SJCRH30 (cell line): ENCODE measurements around the gene MXRA8. TPM values are rescaled to one million over a fixed set of nuclear protein-coding genes. Genes with fewer than 3 reads are reported as not detected.
"Not testable (repeated sequence)": the region's sequence is repeated elsewhere in the genome, so short reads cannot be mapped to it uniquely, and the experiment has no call there.

Experiments
- DNase-seq, 2 experiments: peaks; one replicate each; pipeline ENCODE4 v3.0.0-alpha.2; 2015 to 2020
- H3K27ac ChIP-seq: fragments of 250-450 bp; sonication (Bioruptor Pico); 2 replicates; pipeline ENCODE4 v1.5.1; 2020; ENCODE audit warnings: mild to moderate bottlenecking, moderate library complexity
- H3K27me3 ChIP-seq: fragments of 250-450 bp; sonication (Bioruptor Pico); 2 replicates; pipeline ENCODE4 v1.5.1; 2020; ENCODE audit warnings: mild to moderate bottlenecking, moderate library complexity
- H3K36me3 ChIP-seq: fragments of 250-450 bp; sonication (Bioruptor Pico); 2 replicates; pipeline ENCODE4 v1.5.1; 2020; ENCODE audit warnings: mild to moderate bottlenecking, moderate library complexity
- H3K4me1 ChIP-seq: fragments of 250-450 bp; sonication (Bioruptor Pico); 2 replicates; pipeline ENCODE4 v1.5.1; 2020; ENCODE audit warnings: mild to moderate bottlenecking, moderate library complexity
- H3K4me3 ChIP-seq: fragments of 250-450 bp; sonication (Bioruptor Pico); 2 replicates; pipeline ENCODE4 v1.5.1; 2020; ENCODE audit warnings: mild to moderate bottlenecking, moderate library complexity
- H3K9me3 ChIP-seq: fragments of 250-450 bp; sonication (Bioruptor Pico); replicated peaks from 2 replicates; pipeline ENCODE4 v1.5.1; 2020; ENCODE audit warnings: mild to moderate bottlenecking, moderate library complexity
- total RNA-seq: library from RNA; depleted of rRNA; stranded (reverse); fragments of >200 nt; shearing (Covaris generic); gene quantifications from 2 replicates; pipeline ENCODE4 v1.2.3, GENCODE V29; 2014

MXRA8 gene
- total RNA-seq, 1 experiment from 2014 or later = 13.8 TPM

GRCh38 chr1:1399187-1399871, 41.0 kb upstream of the MXRA8 start, which contains the start of gene CCNL2:
Gene CCNL2 (minus strand): TSS chr1:1399335. CDS start chr1:1399306, 29 bp downstream.
- Histone ChIP-seq H3K36me3 (peaks cover 60% of the 10 kb centered on the region), H3K27me3 (no peaks in the 10 kb centered on the region), H3K27ac (peak within 1 kb of the TSS; percentile 52), H3K4me3 (peak within 1 kb of the TSS; percentile 89), H3K9me3 (no peaks in the 10 kb centered on the region), H3K4me1 (peaks cover 14% of the 10 kb centered on the region)
- peak; percentile 99 to 100 for DNase-seq

- H3K27ac ChIP-seq = peak overlapping the region; percentile 39; the same call in 1 of the 2 replicates
- H3K4me3 ChIP-seq = peak overlapping the region; percentile 89
- H3K36me3 ChIP-seq = peaks cover 65% of the 10 kb centered on the region
- H3K4me1 ChIP-seq = peaks cover 14% of the 10 kb centered on the region
- H3K27me3 ChIP-seq = no peaks in the 10 kb centered on the region
- DNase-seq = no peak
- H3K9me3 ChIP-seq = no peaks in the 10 kb centered on the region
These were observed 40.4 kb upstream of the MXRA8 start for GRCh38 chr1:1398677-1399186.

GRCh38 chr1:1397839-1398523, 39.6 kb upstream of the MXRA8 start:
- H3K9me3 ChIP-seq = no peaks in the 10 kb centered on the region
- no peak for DNase-seq
- peaks cover 69% of the 10 kb centered on the region for H3K36me3 ChIP-seq
- H3K27ac ChIP-seq = no peak overlapping the region
- H3K4me3 ChIP-seq = peak overlapping the region; percentile 89
- peaks cover 14% of the 10 kb centered on the region for H3K4me1 ChIP-seq
- H3K27me3 ChIP-seq = no peaks in the 10 kb centered on the region

GRCh38 chr1:1395166-1395565, 36.8 kb upstream of the MXRA8 start:
- H3K36me3 ChIP-seq = peaks cover 72% of the 10 kb centered on the region
- H3K9me3 ChIP-seq = no peaks in the 10 kb centered on the region
- no peak for DNase-seq
- H3K27me3 ChIP-seq = no peaks in the 10 kb centered on the region
- no peak overlapping the region for H3K4me3 ChIP-seq
- peaks cover 7% of the 10 kb centered on the region; the same call in 1 of the 2 replicates for H3K4me1 ChIP-seq
- no peak overlapping the region for H3K27ac ChIP-seq

GRCh38 chr1:1394116-1394515, 35.8 kb upstream of the MXRA8 start:
- Histone ChIP-seq H3K9me3 (no peaks in the 10 kb centered on the region), H3K36me3 (peaks cover 82% of the 10 kb centered on the region), H3K4me1 (peaks cover 7% of the 10 kb centered on the region; the same call in 1 of the 2 replicates), H3K27me3 (no peaks in the 10 kb centered on the region), H3K4me3 (no peak overlapping the region), H3K27ac (no peak overlapping the region)
- no peak for DNase-seq

- Histone ChIP-seq H3K27me3 (no peaks in the 10 kb centered on the region), H3K4me3 (no peak overlapping the region), H3K36me3 (peaks cover 89% of the 10 kb centered on the region), H3K4me1 (peaks cover 7% of the 10 kb centered on the region; the same call in 1 of the 2 replicates), H3K9me3 (no peaks in the 10 kb centered on the region), H3K27ac (no peak overlapping the region)
- DNase-seq = no peak
These were observed 35.1 kb upstream of the MXRA8 start for GRCh38 chr1:1393428-1393827.

- Histone ChIP-seq H3K4me3 (no peak overlapping the region), H3K36me3 (peaks cover 92% of the 10 kb centered on the region), H3K4me1 (peaks cover 5% of the 10 kb centered on the region; the same call in 1 of the 2 replicates), H3K27ac (no peak overlapping the region), H3K27me3 (no peaks in the 10 kb centered on the region), H3K9me3 (no peaks in the 10 kb centered on the region)
- DNase-seq = no peak
These were observed 34.7 kb upstream of the MXRA8 start for GRCh38 chr1:1393014-1393413.

GRCh38 chr1:1391225-1391624, 32.9 kb upstream of the MXRA8 start:
- Histone ChIP-seq H3K27me3 (no peaks in the 10 kb centered on the region), H3K4me3 (no peak overlapping the region), H3K36me3 (peaks cover 95% of the 10 kb centered on the region), H3K27ac (no peak overlapping the region), H3K4me1 (no peaks in the 10 kb centered on the region; the same call in 1 of the 2 replicates), H3K9me3 (no peaks in the 10 kb centered on the region)
- DNase-seq = no peak

GRCh38 chr1:1390675-1391074, 32.3 kb upstream of the MXRA8 start:
- peaks cover 98% of the 10 kb centered on the region for H3K36me3 ChIP-seq

GRCh38 chr1:1388078-1388472, 29.7 kb upstream of the MXRA8 start:
- Histone ChIP-seq H3K27me3 (no peaks in the 10 kb centered on the region), H3K27ac (no peak overlapping the region), H3K4me3 (no peak overlapping the region), H3K9me3 (peaks cover 4% of the 10 kb centered on the region), H3K36me3 (peaks cover 90% of the 10 kb centered on the region), H3K4me1 (no peaks in the 10 kb centered on the region; the same call in 1 of the 2 replicates)
- no peak for DNase-seq

More at GRCh38 chr1:1390675-1391074, 32.3 kb upstream of the MXRA8 start:
- no peaks in the 10 kb centered on the region; the same call in 1 of the 2 replicates for H3K9me3 ChIP-seq
- no peak overlapping the region for H3K4me3 ChIP-seq
- H3K27ac ChIP-seq = no peak overlapping the region
- no peaks in the 10 kb centered on the region for H3K27me3 ChIP-seq
- no peaks in the 10 kb centered on the region; the same call in 1 of the 2 replicates for H3K4me1 ChIP-seq
- DNase-seq = no peak

GRCh38 chr1:1387098-1388077, 29.0 kb upstream of the MXRA8 start:
- peaks cover 84% of the 10 kb centered on the region for H3K36me3 ChIP-seq
- no peak overlapping the region for H3K4me3 ChIP-seq
- no peaks in the 10 kb centered on the region for H3K27me3 ChIP-seq
- peaks cover 4% of the 10 kb centered on the region for H3K9me3 ChIP-seq
- H3K4me1 ChIP-seq = no peaks in the 10 kb centered on the region; the same call in 1 of the 2 replicates
- H3K27ac ChIP-seq = no peak overlapping the region
- DNase-seq = no peak

GRCh38 chr1:1385931-1386330, 27.6 kb upstream of the MXRA8 start:
- Histone ChIP-seq H3K4me3 (no peak overlapping the region), H3K27ac (no peak overlapping the region), H3K9me3 (peaks cover 4% of the 10 kb centered on the region), H3K27me3 (no peaks in the 10 kb centered on the region), H3K4me1 (no peaks in the 10 kb centered on the region; the same call in 1 of the 2 replicates), H3K36me3 (peaks cover 69% of the 10 kb centered on the region)
- no peak for DNase-seq

GRCh38 chr1:1385339-1385738, 27.0 kb upstream of the MXRA8 start:
- not testable (repeated sequence) for H3K27me3 ChIP-seq, H3K9me3 ChIP-seq
- peaks cover 63% of the 10 kb centered on the region for H3K36me3 ChIP-seq

GRCh38 chr1:1381294-1381693, 22.9 kb upstream of the MXRA8 start:
- peaks cover 4% of the 10 kb centered on the region for H3K9me3 ChIP-seq
- no peak overlapping the region for H3K27ac ChIP-seq
- H3K4me1 ChIP-seq = peaks cover 6% of the 10 kb centered on the region
- no peak overlapping the region for H3K4me3 ChIP-seq
- no peaks in the 10 kb centered on the region for H3K27me3 ChIP-seq
- no peak for DNase-seq
- H3K36me3 ChIP-seq = peaks cover 23% of the 10 kb centered on the region

More at GRCh38 chr1:1385339-1385738, 27.0 kb upstream of the MXRA8 start:
- H3K27ac ChIP-seq, DNase-seq, H3K4me1 ChIP-seq, H3K4me3 ChIP-seq: not testable (repeated sequence)
